Measurements from ENCODE around the gene ARG1.

ARG1 gene

GRCh38 chr6:131581523-131581922 lies 8.5 kb downstream of the ARG1 start:
- no peak for DNase-seq

DNA sequence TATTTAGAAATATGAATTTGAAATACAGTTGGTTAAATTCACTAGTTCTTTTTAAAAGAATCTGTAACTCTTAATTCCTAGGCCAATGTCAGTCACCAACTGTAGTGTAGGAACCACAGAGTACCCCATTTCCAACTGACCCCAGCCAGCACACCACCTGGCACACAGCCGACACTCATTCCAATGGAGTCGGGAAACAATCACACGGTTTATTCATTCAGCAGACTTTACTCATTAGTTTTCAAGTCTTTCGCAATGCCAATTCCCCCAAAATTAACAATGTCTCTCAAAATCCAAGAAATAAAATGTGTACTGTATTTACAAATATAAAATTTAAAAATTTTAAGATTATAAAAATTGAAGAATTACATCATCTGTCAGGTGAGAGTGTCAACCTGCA lies 13.5 kb downstream of the ARG1 start:
- peak in 3 of 56 donors; percentile 1 to 4 (median 2) for DNase-seq

GRCh38 chr6:131587909-131588308 lies 14.9 kb downstream of the ARG1 start:
- DNase-seq: no peak

DNA sequence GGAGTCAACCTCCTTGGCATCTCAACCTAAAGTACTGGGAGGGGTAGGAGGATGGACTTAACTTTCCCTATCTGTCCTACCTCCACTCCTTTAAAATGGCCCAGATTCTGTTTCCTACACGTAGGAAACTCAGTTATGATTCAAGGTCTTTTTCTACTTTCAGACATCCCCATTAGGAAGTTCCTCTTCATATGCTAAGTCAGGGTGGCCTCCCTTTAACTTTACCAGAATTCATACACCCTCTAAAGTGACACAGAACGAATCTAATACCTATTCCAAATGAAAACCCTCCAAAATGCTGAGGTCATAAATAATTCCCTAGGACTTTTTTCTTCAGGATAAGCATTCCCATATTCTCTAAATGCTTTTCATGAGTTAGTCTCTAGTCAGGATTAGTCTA lies 15.6 kb downstream of the ARG1 start:
- DNase-seq: no peak

- no peak for DNase-seq
These were observed 19.9 kb downstream of the ARG1 start for GRCh38 chr6:131592935-131593334.

DNA sequence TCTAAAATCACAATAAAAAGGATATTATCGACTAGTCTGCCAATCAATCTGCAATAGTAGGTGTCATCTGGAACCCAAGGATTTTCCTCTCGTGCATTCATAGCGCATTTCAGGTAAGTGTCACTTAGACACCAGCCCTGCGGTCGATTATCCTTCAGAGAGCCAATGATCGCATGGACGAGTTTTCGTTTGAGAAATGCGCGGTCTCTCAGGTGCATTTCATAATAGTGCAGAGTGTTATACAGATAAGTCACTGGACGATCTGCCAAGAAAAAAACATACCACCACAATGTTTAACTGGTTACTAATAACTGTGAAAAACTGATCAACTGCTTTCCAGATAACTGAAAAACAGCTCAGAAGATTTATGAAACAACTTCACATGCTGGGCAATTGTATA lies 21.0 kb downstream of the ARG1 start:
- no peak for DNase-seq

DNA sequence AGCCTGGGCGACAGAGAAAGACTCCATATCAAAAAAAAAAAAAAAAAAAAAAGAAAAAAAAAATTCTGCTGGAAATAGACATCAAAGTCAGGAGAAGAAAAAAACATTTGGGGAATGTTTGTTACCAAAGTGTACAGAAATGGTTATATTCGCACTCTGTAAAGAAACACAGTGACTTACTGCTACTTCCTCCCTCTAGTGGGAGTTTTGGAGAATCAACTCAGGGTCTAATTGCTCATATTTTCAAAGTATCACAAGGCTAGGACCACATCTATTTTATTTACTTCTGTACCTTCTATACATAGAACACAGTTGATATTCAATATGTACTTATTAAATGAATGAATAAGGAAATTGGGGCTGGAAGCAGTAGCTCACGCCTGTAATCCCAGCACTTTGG lies 24.4 kb downstream of the ARG1 start:
- DNase-seq: no peak

DNA sequence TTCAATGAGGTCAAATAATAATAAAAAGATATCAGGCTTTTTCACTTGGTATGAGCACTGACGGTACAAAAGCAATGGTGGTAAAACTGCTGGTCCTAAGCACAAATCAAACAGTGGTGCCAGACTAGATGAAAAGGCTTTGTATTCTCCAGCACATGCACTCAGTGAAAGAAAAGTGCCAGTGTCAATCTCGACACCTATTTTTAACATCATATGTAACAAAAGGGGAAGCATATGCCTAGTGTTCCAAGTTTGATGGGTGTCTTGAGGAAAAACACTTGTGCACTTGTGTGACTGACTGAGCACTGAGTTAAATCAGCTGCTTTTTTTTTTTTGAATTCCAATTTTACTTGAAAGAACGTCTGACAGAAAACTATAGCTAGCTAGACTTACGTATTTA lies 27.7 kb downstream of the ARG1 start:
- DNase-seq: no peak

- DNase-seq: no peak
These were observed 29.8 kb downstream of the ARG1 start for GRCh38 chr6:131602781-131603312.

- DNase-seq: no peak
These were observed 40.4 kb downstream of the ARG1 start for GRCh38 chr6:131613296-131613925.

DNA sequence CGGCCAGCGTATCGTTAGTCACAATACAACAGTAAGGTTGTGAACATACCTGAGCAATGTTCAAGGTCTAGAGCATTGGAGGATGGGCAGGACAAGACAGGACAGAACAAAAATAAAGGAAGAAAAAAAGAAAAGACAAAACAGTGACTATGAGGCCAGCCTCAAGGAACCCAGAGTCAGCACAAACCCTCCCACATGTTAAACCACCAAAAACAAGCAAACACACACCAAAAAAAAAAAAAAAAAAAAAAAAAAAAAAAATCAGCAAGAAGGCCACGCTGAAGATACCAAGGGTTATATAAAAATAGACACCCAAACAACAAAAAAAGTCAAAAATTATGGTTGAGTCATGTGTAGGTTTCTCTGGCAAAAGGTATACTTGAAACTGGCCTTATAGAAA lies 42.2 kb downstream of the ARG1 start:
- DNase-seq: no peak

DNA sequence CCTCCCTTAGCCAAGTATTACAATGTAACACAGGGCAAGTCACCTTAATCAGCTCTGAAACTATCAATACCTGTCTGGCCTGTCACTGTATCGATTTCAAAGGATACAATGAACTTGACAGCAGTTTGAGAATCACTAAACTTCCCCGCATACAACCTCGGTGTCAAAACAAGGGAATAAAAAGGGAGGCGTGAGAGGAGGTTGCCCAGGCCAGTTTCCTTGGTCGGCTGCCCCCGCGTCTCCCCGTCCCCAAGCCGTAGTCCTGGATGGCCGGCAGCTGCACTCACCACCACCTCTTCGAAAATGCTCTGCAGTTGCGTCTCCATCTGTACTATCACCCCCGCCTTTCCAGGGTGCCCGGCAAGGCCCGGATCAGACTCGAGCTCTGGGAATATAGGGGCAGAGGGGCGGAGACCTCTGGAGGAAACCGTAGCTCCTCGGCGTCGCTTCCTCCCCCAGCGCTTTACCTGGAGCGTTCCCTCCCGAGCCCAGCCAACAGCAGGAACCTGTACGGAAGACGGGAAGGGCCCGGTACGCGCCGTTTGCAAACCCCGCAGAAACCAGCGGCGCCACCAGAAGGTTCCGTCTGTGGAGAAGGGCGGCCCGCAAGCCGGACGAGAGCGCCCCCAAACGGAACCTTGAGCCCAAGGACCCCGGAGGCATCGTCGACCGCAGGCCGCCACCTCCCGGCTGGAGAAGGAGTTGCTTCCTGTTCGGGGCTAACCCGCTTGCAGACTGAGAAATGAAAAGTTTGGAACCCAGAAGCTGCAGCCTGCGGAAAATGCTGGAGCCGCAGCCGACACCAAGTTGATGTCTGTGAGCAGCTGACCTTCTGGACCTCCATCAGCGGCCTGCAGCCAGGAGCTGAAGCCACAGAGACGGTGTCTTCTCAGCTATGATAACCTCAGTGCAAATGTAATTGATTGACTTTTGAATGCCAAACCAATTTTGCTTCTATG lies 55.0 kb downstream of the ARG1 start, which contains the start of gene MED23:
Gene MED23 (minus strand): TSS at position 519 of the 959 bp plus-strand sequence. CDS start 193 bp downstream, at position 326.
- peak; percentile 56 to 97 (median 90) for DNase-seq

- DNase-seq: no peak
These were observed 55.7 kb downstream of the ARG1 start for GRCh38 chr6:131628726-131629125.

DNA sequence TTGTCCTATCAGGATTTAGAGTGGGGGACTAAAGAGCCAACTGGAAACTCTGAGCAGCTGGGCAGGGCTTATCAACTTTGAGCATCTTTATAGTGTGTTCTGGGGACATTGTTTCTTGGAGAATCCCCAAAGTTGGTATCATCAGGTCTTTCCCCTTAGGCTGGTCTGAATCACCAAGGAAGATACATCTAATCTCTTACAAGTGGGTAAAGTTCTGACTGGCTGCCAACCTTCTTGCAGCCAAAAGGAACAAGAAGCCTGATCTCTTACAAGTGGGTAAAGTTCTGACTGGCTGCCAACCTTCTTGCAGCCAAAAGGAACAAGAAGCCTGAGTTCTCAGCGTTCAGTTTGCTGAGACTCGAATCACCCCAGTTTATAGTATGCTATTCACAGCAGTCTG lies 56.6 kb downstream of the ARG1 start:
- DNase-seq: peak in 11 of 56 donors; percentile 1 to 24 (median 5)

DNA sequence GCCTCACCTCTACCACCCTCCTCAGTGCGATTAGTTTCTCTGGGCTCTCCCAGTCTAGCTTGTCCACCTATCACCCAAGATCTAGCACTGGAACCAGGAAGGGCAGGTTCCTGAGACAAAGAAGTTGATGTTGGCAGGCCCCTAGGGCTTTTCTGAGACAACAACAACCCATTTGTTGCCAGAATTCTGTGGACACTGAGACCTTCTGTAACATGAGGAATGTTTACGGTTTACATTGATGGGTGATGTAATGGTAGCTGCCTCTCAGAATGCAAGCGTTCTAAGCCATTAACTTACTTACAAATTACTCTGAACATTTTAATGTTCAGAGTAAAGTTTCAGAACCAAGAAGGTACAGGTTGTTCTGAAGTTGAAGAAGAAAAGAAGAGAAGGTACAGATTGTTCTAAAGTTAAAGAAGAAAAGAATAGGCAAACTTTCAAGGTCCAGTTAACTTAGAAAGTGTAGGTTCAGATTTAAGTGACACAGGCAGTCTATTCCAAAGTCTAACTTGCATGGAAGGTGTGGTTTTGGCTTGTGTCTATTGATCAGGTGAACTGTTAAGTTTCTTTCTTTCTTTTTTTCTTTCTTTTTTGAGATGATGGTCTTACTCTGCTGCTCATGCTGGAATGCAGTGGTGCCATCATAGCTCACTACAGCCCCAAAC lies 58.7 kb downstream of the ARG1 start:
- DNase-seq: no peak
